Neural cell (in vitro differentiated cells): ENCODE data around the gene ARID1B. TPM values are rescaled to one million over a fixed set of nuclear protein-coding genes. Genes with fewer than 3 reads are reported as not detected.

Experiments
- H2AFZ ChIP-seq: fragments of 200-600, 300-800 bp; sonication (generic), shearing (Covaris generic); 2 replicates; pipeline ENCODE4 v1.6.0; 2014; ENCODE audit warnings: low read depth, mild to moderate bottlenecking, antibody characterized with exemption, low read length, moderate library complexity
- H3F3A ChIP-seq: fragments of 200-600 bp; shearing (Covaris generic); 2 replicates; pipeline ENCODE4 v1.6.1; 2016; ENCODE audit warnings: mild to moderate bottlenecking, moderate library complexity, mixed read lengths, antibody characterized with exemption, low read length; ENCODE audit not compliant: insufficient read depth, poor library complexity, severe bottlenecking
- H3K27ac ChIP-seq: fragments of 200-600, 300-800 bp; sonication (generic), shearing (Covaris generic); 2 replicates; pipeline ENCODE4 v1.5.1; 2014; ENCODE audit warnings: mild to moderate bottlenecking, low read length, moderate library complexity
- H3K27me3 ChIP-seq: fragments of 300-800, 200-600 bp; sonication (generic), shearing (Covaris generic); 2 replicates; pipeline ENCODE4 v1.6.0; 2014; ENCODE audit warnings: mild to moderate bottlenecking, low read depth, low read length, moderate library complexity; ENCODE audit not compliant: insufficient read depth
- H3K36me3 ChIP-seq: fragments of 300-800, 200-600 bp; sonication (generic), shearing (Covaris generic); 2 replicates; pipeline ENCODE4 v1.5.1; 2014; ENCODE audit warnings: mild to moderate bottlenecking, antibody characterized with exemption, low read length, moderate library complexity; ENCODE audit not compliant: insufficient read depth
- H3K4me2 ChIP-seq: fragments of 300-800, 200-600 bp; sonication (generic), shearing (Covaris generic); 2 replicates; pipeline ENCODE4 v1.6.0; 2014; ENCODE audit warnings: mild to moderate bottlenecking, low read length
- H3K4me3 ChIP-seq: fragments of 300-800, 200-600 bp; sonication (generic), shearing (Covaris generic); 2 replicates; pipeline ENCODE4 v1.5.1; 2014; ENCODE audit warnings: mild to moderate bottlenecking, low read length, moderate library complexity
- H3K79me2 ChIP-seq: fragments of 200-600 bp; shearing (Covaris generic); replicated peaks from 2 replicates; pipeline ENCODE4 v1.6.0; 2014; ENCODE audit warnings: mild to moderate bottlenecking, low read length, moderate library complexity; ENCODE audit not compliant: insufficient read depth
- H3K9ac ChIP-seq: fragments of 300-800, 200-600 bp; sonication (generic), shearing (Covaris generic); 2 replicates; pipeline ENCODE4 v1.6.1; 2016; ENCODE audit warnings: mild to moderate bottlenecking, low read length, mixed read lengths
- H3K9me2 ChIP-seq: fragments of 200-600 bp; shearing (Covaris generic); 2 replicates; pipeline ENCODE4 v1.6.1; 2016; ENCODE audit warnings: mild to moderate bottlenecking, low read length, mixed read lengths; ENCODE audit not compliant: insufficient read depth
- H3K9me3 ChIP-seq: fragments of 200-600, 300-800 bp; sonication (generic), shearing (Covaris generic); 2 replicates; pipeline ENCODE4 v1.6.1; 2016; ENCODE audit warnings: mild to moderate bottlenecking, mixed run types, low read length, moderate library complexity, mixed read lengths
- H4K20me1 ChIP-seq: fragments of 200-600 bp; shearing (Covaris generic); 2 replicates; pipeline ENCODE4 v1.6.1; 2016; ENCODE audit warnings: mild to moderate bottlenecking, mixed run types; ENCODE audit not compliant: insufficient read depth
- CTCF ChIP-seq: fragments of 450-650 bp; IDR thresholded peaks from 2 replicates; pipeline ENCODE4 v1.5.1; 2014; ENCODE audit warnings: antibody characterized with exemption, mild to moderate bottlenecking, moderate library complexity; ENCODE audit not compliant: poor library complexity, severe bottlenecking
- EP300 ChIP-seq: fragments of 450-650 bp; conservative IDR thresholded peaks from 2 replicates; pipeline ENCODE4 v1.6.1; 2014; ENCODE audit warnings: antibody characterized with exemption, mild to moderate bottlenecking, moderate library complexity; ENCODE audit not compliant: poor library complexity, severe bottlenecking
- EZH2 ChIP-seq: fragments of 200-600, 300-800 bp; shearing (Covaris generic), sonication (generic); IDR thresholded peaks from 2 replicates; pipeline ENCODE4 v1.6.1; 2014; ENCODE audit warnings: antibody characterized with exemption, low read length, borderline replicate concordance, mild to moderate bottlenecking; ENCODE audit not compliant: insufficient read depth, poor library complexity, severe bottlenecking
- MXI1 ChIP-seq: fragments of 450-650 bp; conservative IDR thresholded peaks from 2 replicates; pipeline ENCODE4 v1.6.1; 2014; ENCODE audit warnings: antibody characterized with exemption, mild to moderate bottlenecking; ENCODE audit not compliant: poor library complexity, severe bottlenecking
- POLR2AphosphoS5 ChIP-seq: IDR thresholded peaks from 2 replicates; pipeline ENCODE4 v1.6.1; 2012
- RAD21 ChIP-seq: fragments of 450-650 bp; conservative IDR thresholded peaks from 2 replicates; pipeline ENCODE4 v1.6.1; 2014; ENCODE audit warnings: antibody characterized with exemption, mild to moderate bottlenecking, moderate library complexity
- REST ChIP-seq: IDR thresholded peaks from 2 replicates; pipeline ENCODE4 v1.6.1; 2012; ENCODE audit warnings: borderline replicate concordance
- SMC3 ChIP-seq: fragments of 450-650 bp; conservative IDR thresholded peaks from 2 replicates; pipeline ENCODE4 v1.6.1; 2014; ENCODE audit warnings: antibody characterized with exemption, mild to moderate bottlenecking, moderate library complexity; ENCODE audit not compliant: poor library complexity
- TAF1 ChIP-seq: IDR thresholded peaks from 2 replicates; pipeline ENCODE4 v1.6.1; 2012; ENCODE audit warnings: low read depth
- polyA plus RNA-seq: library from polyadenylated mRNA; depleted of rRNA; stranded (reverse); fragments of >200 nt; gene quantifications from 2 replicates; pipeline ENCODE4 v1.2.3, GENCODE V29; 2014

The ARID1B gene
- polyA plus RNA-seq, 1 donor from 2014 or later = 35.0 TPM

GRCh38 chr6:156865019-156865629, 87.9 kb downstream of the ARID1B start:
- Histone ChIP-seq H3K9me2 (no peaks in the 10 kb centered on the region), H3K4me2 (no peak overlapping the region), H3K9ac (no peak overlapping the region), H3K36me3 (no peaks in the 10 kb centered on the region), H3K27ac (no peak overlapping the region), H4K20me1 (no peaks in the 10 kb centered on the region), H3K9me3 (no peaks in the 10 kb centered on the region), H3K27me3 (no peaks in the 10 kb centered on the region), H3K79me2 (peaks cover 62% of the 10 kb centered on the region), H2AFZ (no peak overlapping the region), H3K4me3 (no peak overlapping the region), H3F3A (no peaks in the 10 kb centered on the region)
- TF ChIP-seq RAD21 = no peak
- no peak for TF ChIP-seq TAF1
- TF ChIP-seq REST = no peak
- TF ChIP-seq MXI1 = no peak
- no peak for TF ChIP-seq CTCF
- no peak for TF ChIP-seq EP300
- TF ChIP-seq EZH2 = no peak
- TF ChIP-seq POLR2AphosphoS5 = no peak
- no peak for TF ChIP-seq SMC3

GRCh38 chr6:156866220-156867015, 89.2 kb downstream of the ARID1B start:
- no peak overlapping the region for H3K4me2 ChIP-seq
- H3K9me2 ChIP-seq = no peaks in the 10 kb centered on the region
- no peak overlapping the region for H3K27ac ChIP-seq
- H3K27me3 ChIP-seq = no peaks in the 10 kb centered on the region
- no peaks in the 10 kb centered on the region for H4K20me1 ChIP-seq
- H3K9me3 ChIP-seq = no peaks in the 10 kb centered on the region
- TF ChIP-seq POLR2AphosphoS5 = no peak
- no peak for TF ChIP-seq MXI1
- no peak for TF ChIP-seq SMC3
- TF ChIP-seq EZH2 = no peak
- TF ChIP-seq EP300 = no peak
- TF ChIP-seq REST = no peak
- no peak for TF ChIP-seq RAD21
- no peak for TF ChIP-seq TAF1
- TF ChIP-seq CTCF = no peak
- H3K79me2 ChIP-seq = peaks cover 53% of the 10 kb centered on the region
- no peaks in the 10 kb centered on the region for H3K36me3 ChIP-seq
- no peak overlapping the region for H3K9ac ChIP-seq
- H3K4me3 ChIP-seq = no peak overlapping the region
- H2AFZ ChIP-seq = no peak overlapping the region
- H3F3A ChIP-seq = no peaks in the 10 kb centered on the region
